SJSA1 (cell line): ENCODE results near the gene TBCD. TPM values are rescaled to one million over a fixed set of nuclear protein-coding genes. Genes with fewer than 3 reads are reported as not detected.

Experiments used
- DNase-seq, 2 experiments: peaks; one replicate each; pipeline ENCODE4 v3.0.0-alpha.2; 2015 to 2020; ENCODE audit warnings: low spot score in 2 of 2, low read depth in 1 of 2
- H3K27ac ChIP-seq: fragments of 250-450 bp; sonication (Bioruptor Pico); 2 replicates; pipeline ENCODE4 v1.5.1; 2020; ENCODE audit warnings: mild to moderate bottlenecking, moderate library complexity
- H3K27me3 ChIP-seq: fragments of 250-450 bp; sonication (Bioruptor Pico); replicated peaks from 2 replicates; pipeline ENCODE4 v1.5.1; 2020; ENCODE audit warnings: mild to moderate bottlenecking, moderate library complexity
- H3K36me3 ChIP-seq: fragments of 250-450 bp; sonication (Bioruptor Pico); 2 replicates; pipeline ENCODE4 v1.5.1; 2020; ENCODE audit warnings: mild to moderate bottlenecking
- H3K4me1 ChIP-seq: fragments of 250-450 bp; sonication (Bioruptor Pico); replicated peaks from 2 replicates; pipeline ENCODE4 v1.6.1; 2021; ENCODE audit warnings: mild to moderate bottlenecking
- H3K4me3 ChIP-seq: fragments of 250-450 bp; sonication (Bioruptor Pico); 2 replicates; pipeline ENCODE4 v1.5.1; 2020; ENCODE audit warnings: mild to moderate bottlenecking
- H3K9me3 ChIP-seq: fragments of 250-450 bp; sonication (Bioruptor Pico); replicated peaks from 2 replicates; pipeline ENCODE4 v1.5.1; 2020; ENCODE audit warnings: mild to moderate bottlenecking
- total RNA-seq: library from RNA; depleted of rRNA; stranded (reverse); fragments of >200 nt; shearing (Covaris generic); gene quantifications from 2 replicates; pipeline ENCODE4 v1.2.3, GENCODE V29; 2014

Gene TBCD
- total RNA-seq, 1 experiment from 2014 or later = 39.4 TPM

GRCh38 chr17:82907797-82908542 is 156.1 kb downstream of the TBCD start:
- H3K27me3 ChIP-seq = no peaks in the 10 kb centered on the region
- no peaks in the 10 kb centered on the region for H3K9me3 ChIP-seq
- no peak overlapping the region for H3K4me3 ChIP-seq
- peaks cover 36% of the 10 kb centered on the region for H3K36me3 ChIP-seq
- DNase-seq = no peak
- no peaks in the 10 kb centered on the region for H3K4me1 ChIP-seq
- no peak overlapping the region for H3K27ac ChIP-seq

GRCh38 chr17:82908543-82909160 is 156.8 kb downstream of the TBCD start:
- no peak overlapping the region for H3K4me3 ChIP-seq

GRCh38 chr17:82909322-82909904 is 157.5 kb downstream of the TBCD start:
- Histone ChIP-seq H3K27ac (no peak overlapping the region), H3K9me3 (no peaks in the 10 kb centered on the region), H3K4me1 (no peaks in the 10 kb centered on the region), H3K27me3 (no peaks in the 10 kb centered on the region), H3K4me3 (no peak overlapping the region), H3K36me3 (peaks cover 43% of the 10 kb centered on the region)
- no peak for DNase-seq

More at GRCh38 chr17:82908543-82909160, 156.8 kb downstream of the TBCD start:
- no peak for DNase-seq
- Histone ChIP-seq H3K27ac (no peak overlapping the region), H3K4me1 (no peaks in the 10 kb centered on the region), H3K27me3 (no peaks in the 10 kb centered on the region), H3K36me3 (peaks cover 38% of the 10 kb centered on the region), H3K9me3 (no peaks in the 10 kb centered on the region)

- Histone ChIP-seq H3K4me3 (no peak overlapping the region), H3K4me1 (no peaks in the 10 kb centered on the region), H3K36me3 (peaks cover 46% of the 10 kb centered on the region), H3K27me3 (no peaks in the 10 kb centered on the region), H3K27ac (no peak overlapping the region), H3K9me3 (no peaks in the 10 kb centered on the region)
- DNase-seq = no peak
Measured at GRCh38 chr17:82910041-82910481, 158.2 kb downstream of the TBCD start.

GRCh38 chr17:82910770-82911169 is 158.9 kb downstream of the TBCD start:
- Histone ChIP-seq H3K36me3 (peaks cover 49% of the 10 kb centered on the region), H3K4me3 (no peak overlapping the region), H3K27ac (no peak overlapping the region), H3K4me1 (no peaks in the 10 kb centered on the region), H3K9me3 (no peaks in the 10 kb centered on the region), H3K27me3 (no peaks in the 10 kb centered on the region)
- DNase-seq = no peak

- no peaks in the 10 kb centered on the region for H3K9me3 ChIP-seq
- H3K36me3 ChIP-seq = peaks cover 39% of the 10 kb centered on the region
- H3K27me3 ChIP-seq = no peaks in the 10 kb centered on the region
- DNase-seq = no peak
- H3K27ac ChIP-seq = no peak overlapping the region
- no peaks in the 10 kb centered on the region for H3K4me1 ChIP-seq
- no peak overlapping the region for H3K4me3 ChIP-seq
Measured at GRCh38 chr17:82911822-82912221, 160.0 kb downstream of the TBCD start.

GRCh38 chr17:82912484-82913089 is 160.7 kb downstream of the TBCD start:
- H3K9me3 ChIP-seq = no peaks in the 10 kb centered on the region
- no peaks in the 10 kb centered on the region for H3K27me3 ChIP-seq
- H3K36me3 ChIP-seq = peaks cover 34% of the 10 kb centered on the region
- H3K4me3 ChIP-seq = no peak overlapping the region
- no peak overlapping the region for H3K27ac ChIP-seq
- H3K4me1 ChIP-seq = no peaks in the 10 kb centered on the region
- DNase-seq = no peak

GRCh38 chr17:82913304-82914043 is 161.6 kb downstream of the TBCD start:
- no peaks in the 10 kb centered on the region for H3K4me1 ChIP-seq
- H3K27me3 ChIP-seq = no peaks in the 10 kb centered on the region
- no peak overlapping the region for H3K27ac ChIP-seq
- no peak for DNase-seq
- no peak overlapping the region for H3K4me3 ChIP-seq
- H3K9me3 ChIP-seq = no peaks in the 10 kb centered on the region
- peaks cover 33% of the 10 kb centered on the region for H3K36me3 ChIP-seq

- H3K27me3 ChIP-seq = no peaks in the 10 kb centered on the region
- H3K36me3 ChIP-seq = peaks cover 33% of the 10 kb centered on the region
- H3K9me3 ChIP-seq = no peaks in the 10 kb centered on the region
- H3K4me3 ChIP-seq = no peak overlapping the region
- DNase-seq = no peak
- no peak overlapping the region for H3K27ac ChIP-seq
- H3K4me1 ChIP-seq = no peaks in the 10 kb centered on the region
Measured at GRCh38 chr17:82914375-82914774, 162.5 kb downstream of the TBCD start.

GRCh38 chr17:82915010-82915756 is 163.3 kb downstream of the TBCD start:
- Histone ChIP-seq H3K36me3 (peaks cover 36% of the 10 kb centered on the region), H3K4me3 (no peak overlapping the region), H3K9me3 (no peaks in the 10 kb centered on the region), H3K4me1 (no peaks in the 10 kb centered on the region), H3K27me3 (no peaks in the 10 kb centered on the region), H3K27ac (no peak overlapping the region)
- DNase-seq = no peak

GRCh38 chr17:82915757-82916027 is 163.8 kb downstream of the TBCD start:
- Histone ChIP-seq H3K27ac (no peak overlapping the region), H3K9me3 (no peaks in the 10 kb centered on the region), H3K36me3 (peaks cover 36% of the 10 kb centered on the region), H3K27me3 (no peaks in the 10 kb centered on the region), H3K4me1 (no peaks in the 10 kb centered on the region), H3K4me3 (no peak overlapping the region)
- no peak for DNase-seq

GRCh38 chr17:82917699-82918345 is 166.0 kb downstream of the TBCD start:
- H3K4me3 ChIP-seq = no peak overlapping the region
- H3K27ac ChIP-seq = no peak overlapping the region
- peaks cover 27% of the 10 kb centered on the region for H3K36me3 ChIP-seq
- no peaks in the 10 kb centered on the region for H3K9me3 ChIP-seq
- no peaks in the 10 kb centered on the region for H3K27me3 ChIP-seq
- no peaks in the 10 kb centered on the region for H3K4me1 ChIP-seq
- DNase-seq = no peak

GRCh38 chr17:82918508-82918907 is 166.6 kb downstream of the TBCD start:
- no peaks in the 10 kb centered on the region for H3K9me3 ChIP-seq
- no peak for DNase-seq
- peaks cover 20% of the 10 kb centered on the region for H3K36me3 ChIP-seq
- no peaks in the 10 kb centered on the region for H3K4me1 ChIP-seq
- H3K4me3 ChIP-seq = no peak overlapping the region
- H3K27me3 ChIP-seq = no peaks in the 10 kb centered on the region
- H3K27ac ChIP-seq = no peak overlapping the region
